ENCODE measurements around the gene CGN.

- TF ChIP-seq CTCF (IDR thresholded peaks at IDR 0.05; ENCODE audit: low read length): no peak
- TF ChIP-seq EZH2 (IDR thresholded peaks at IDR 0.05; ENCODE audit: borderline replicate concordance, low read length): no peak
Measured at GRCh38 chr1:151477066-151477465, 34.1 kb upstream of the CGN start.
